SU-DHL-6 (cell line): ENCODE data around the gene ATP8A1.

Experiments
- CTCF ChIP-seq: fragments of 200-600 bp; sonication (generic); IDR thresholded peaks from one replicate; pipeline ENCODE4 v1.5.1; 2017; ENCODE audit warnings: antibody characterized with exemption, mild to moderate bottlenecking, low read length, moderate library complexity; ENCODE audit not compliant: insufficient read depth, poor library complexity, severe bottlenecking
- EZH2phosphoT487 ChIP-seq: fragments of 200-600 bp; sonication (generic), shearing (Covaris generic); conservative IDR thresholded peaks from 2 replicates; pipeline ENCODE4 v1.6.1; 2018; ENCODE audit warnings: mild to moderate bottlenecking, antibody characterized with exemption, low read length, moderate library complexity, mixed read lengths

- TF ChIP-seq CTCF (no peak), EZH2phosphoT487 (no peak)
These were observed 146.7 kb downstream of the ATP8A1 start for GRCh38 chr4:42510225-42510624.
